Fibroblast of lung (primary cell): Measurements from ENCODE around the gene ATG5.

Experiments
- CTCF ChIP-seq, 2 donors: IDR thresholded peaks in 1 of 2; conservative IDR thresholded peaks in 1 of 2; 1 replicate in 1 of 2; 2 replicates in 1 of 2; pipeline ENCODE4 v1.5.1; 2011 to 2012; ENCODE audit warnings: low read length in 2 of 2, control low read depth in 1 of 2, inconsistent platforms in 1 of 2, low read depth in 1 of 2, mild to moderate bottlenecking in 1 of 2
- EZH2 ChIP-seq: IDR thresholded peaks from 2 replicates; pipeline ENCODE4 v1.5.1; 2012; ENCODE audit warnings: low read length, control low read depth, mild to moderate bottlenecking; ENCODE audit errors: missing control alignments

DNA sequence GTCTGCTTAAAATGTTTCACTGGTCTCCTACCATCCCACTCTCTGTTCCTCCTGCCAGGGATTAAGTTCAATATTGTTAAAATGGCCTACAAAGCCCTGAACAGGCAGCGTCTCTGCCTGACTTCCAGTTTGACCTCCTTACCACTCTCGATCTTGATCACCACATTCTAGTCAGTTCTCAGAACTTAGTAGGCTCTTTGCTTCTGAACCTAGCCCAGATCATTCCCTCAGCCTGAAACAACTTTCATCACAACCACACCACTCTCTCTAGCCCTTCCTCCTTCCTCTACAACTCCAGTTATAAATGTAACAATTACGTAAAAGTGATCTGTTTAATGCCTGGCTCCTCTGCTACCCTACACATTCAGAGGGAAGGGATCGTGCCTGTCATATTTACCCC lies 53.3 kb downstream of the ATG5 start:
- TF ChIP-seq CTCF (conservative IDR thresholded peaks at IDR 0.05 in 1 of 2, IDR thresholded peaks at IDR 0.05 in 1 of 2; ENCODE audit: low read depth in 1 of 2, low read length in 2 of 2) (no peak), EZH2 (no peak)
